ENCODE data around the gene SSUH2.
"Not testable (repeated sequence)": the region's sequence is repeated elsewhere in the genome, so short reads cannot be mapped to it uniquely, and the experiment has no call there.

SSUH2 gene

GRCh38 chr3:8644748-8645390 lies at the start of gene SSUH2:
Gene SSUH2, minus strand, starts transcription at chr3:8644798. Its CDS starts 40 bp downstream, at chr3:8644758.
- no peak for DNase-seq

GRCh38 chr3:8691295-8691694 lies 46.7 kb upstream of the SSUH2 start:
- not testable (repeated sequence) for DNase-seq

GRCh38 chr3:8684992-8685391 lies 40.4 kb upstream of the SSUH2 start:
- not testable (repeated sequence) for DNase-seq

GRCh38 chr3:8682850-8683574 lies 38.4 kb upstream of the SSUH2 start:
- DNase-seq: peak; percentile 16 to 23

- not testable (repeated sequence) for DNase-seq
Observed at GRCh38 chr3:8681881-8682538, 37.4 kb upstream of the SSUH2 start.

GRCh38 chr3:8681349-8681748 lies 36.8 kb upstream of the SSUH2 start:
- no peak for DNase-seq

- not testable (repeated sequence) for DNase-seq
Observed at GRCh38 chr3:8679817-8680553, 35.4 kb upstream of the SSUH2 start.

- DNase-seq: no peak
Observed at GRCh38 chr3:8678751-8679150, 34.2 kb upstream of the SSUH2 start.

- not testable (repeated sequence) for DNase-seq
Observed at GRCh38 chr3:8677258-8677657, 32.7 kb upstream of the SSUH2 start.

- DNase-seq: not testable (repeated sequence)
Observed at GRCh38 chr3:8675591-8675990, 31.0 kb upstream of the SSUH2 start.

- no peak for DNase-seq
Observed at GRCh38 chr3:8673083-8673737, 28.6 kb upstream of the SSUH2 start.

GRCh38 chr3:8669019-8669418 lies 24.4 kb upstream of the SSUH2 start:
- DNase-seq: no peak

GRCh38 chr3:8668216-8668615 lies 23.6 kb upstream of the SSUH2 start:
- DNase-seq: no peak

- no peak for DNase-seq
Observed at GRCh38 chr3:8667463-8668091, 23.0 kb upstream of the SSUH2 start.

GRCh38 chr3:8665407-8665896 lies 20.9 kb upstream of the SSUH2 start:
- DNase-seq: no peak

GRCh38 chr3:8663177-8664061 lies 18.8 kb upstream of the SSUH2 start:
- peak; percentile 59 to 70 for DNase-seq

GRCh38 chr3:8662594-8662993 lies 18.0 kb upstream of the SSUH2 start:
- no peak for DNase-seq

GRCh38 chr3:8660175-8661118 lies 15.8 kb upstream of the SSUH2 start:
- DNase-seq: no peak

GRCh38 chr3:8659242-8659641 lies 14.6 kb upstream of the SSUH2 start:
- no peak for DNase-seq

Measured in activated CD4-positive, alpha-beta T cell treated with anti-CD3 and anti-CD28 coated beads, Interleukin-2, amount 50 U/mL, for 48 hours (primary cell).